Measurements from ENCODE around the gene TNIP1.

Gene TNIP1

GRCh38 chr5:151008210-151008491 is 72.7 kb downstream of the TNIP1 start:
- Histone ChIP-seq H3K79me2 (no peaks in the 10 kb centered on the region), H3K27ac (no peak overlapping the region), H3K4me1 (peaks cover 4% of the 10 kb centered on the region), H3K9ac (no peak overlapping the region), H3K36me3 (ENCODE audit: control insufficient read depth, insufficient read depth, low read length) (no peaks in the 10 kb centered on the region), H3K9me3 (ENCODE audit: control insufficient read depth, low read length) (no peaks in the 10 kb centered on the region), H3K4me3 (ENCODE audit: low read depth, low read length) (no peak overlapping the region), H3K4me2 (ENCODE audit: low read length) (no peak overlapping the region), H3K27me3 (ENCODE audit: control insufficient read depth, insufficient read depth, low read length) (no peaks in the 10 kb centered on the region), H2AFZ (no peak overlapping the region)
- TF ChIP-seq CTCF (IDR thresholded peaks at IDR 0.05) = no peak

GRCh38 chr5:151007430-151008209 is 73.2 kb downstream of the TNIP1 start:
- Histone ChIP-seq H3K4me3 (ENCODE audit: low read depth, low read length) (no peak overlapping the region), H3K36me3 (ENCODE audit: control insufficient read depth, insufficient read depth, low read length) (no peaks in the 10 kb centered on the region), H3K27me3 (ENCODE audit: control insufficient read depth, insufficient read depth, low read length) (no peaks in the 10 kb centered on the region), H3K27ac (peak overlapping the region; percentile 56), H3K9me3 (ENCODE audit: control insufficient read depth, low read length) (no peaks in the 10 kb centered on the region), H3K4me2 (ENCODE audit: low read length) (no peak overlapping the region), H3K79me2 (no peaks in the 10 kb centered on the region), H3K4me1 (peaks cover 4% of the 10 kb centered on the region), H3K9ac (no peak overlapping the region), H2AFZ (no peak overlapping the region)
- no peak for TF ChIP-seq CTCF (IDR thresholded peaks at IDR 0.05)

GRCh38 chr5:151006704-151007334 is 74.0 kb downstream of the TNIP1 start:
- no peak overlapping the region for H3K4me2 ChIP-seq (ENCODE audit: low read length)
- TF ChIP-seq CTCF (IDR thresholded peaks at IDR 0.05) = no peak
- no peak overlapping the region for H2AFZ ChIP-seq
- no peak overlapping the region for H3K4me3 ChIP-seq (ENCODE audit: low read depth, low read length)
- H3K79me2 ChIP-seq = no peaks in the 10 kb centered on the region
- peak overlapping the region; percentile 56 for H3K27ac ChIP-seq
- H3K27me3 ChIP-seq (ENCODE audit: control insufficient read depth, insufficient read depth, low read length) = no peaks in the 10 kb centered on the region
- H3K9ac ChIP-seq = no peak overlapping the region
- H3K4me1 ChIP-seq = peaks cover 4% of the 10 kb centered on the region
- H3K9me3 ChIP-seq (ENCODE audit: control insufficient read depth, low read length) = no peaks in the 10 kb centered on the region
- no peaks in the 10 kb centered on the region for H3K36me3 ChIP-seq (ENCODE audit: control insufficient read depth, insufficient read depth, low read length)

- no peak overlapping the region for H2AFZ ChIP-seq
- H3K4me1 ChIP-seq = peaks cover 4% of the 10 kb centered on the region
- H3K4me2 ChIP-seq (ENCODE audit: low read length) = no peak overlapping the region
- no peak overlapping the region for H3K4me3 ChIP-seq (ENCODE audit: low read depth, low read length)
- no peaks in the 10 kb centered on the region for H3K27me3 ChIP-seq (ENCODE audit: control insufficient read depth, insufficient read depth, low read length)
- no peaks in the 10 kb centered on the region for H3K9me3 ChIP-seq (ENCODE audit: control insufficient read depth, low read length)
- H3K9ac ChIP-seq = no peak overlapping the region
- no peaks in the 10 kb centered on the region for H3K36me3 ChIP-seq (ENCODE audit: control insufficient read depth, insufficient read depth, low read length)
- H3K27ac ChIP-seq = peak overlapping the region; percentile 69
- H3K79me2 ChIP-seq = no peaks in the 10 kb centered on the region
- no peak for TF ChIP-seq CTCF (IDR thresholded peaks at IDR 0.05)
These were observed 74.8 kb downstream of the TNIP1 start for GRCh38 chr5:151005950-151006576.

All from parathyroid adenoma (tissue), 2 donors.